Right lung (tissue), 5 donors: Measurements from ENCODE around the gene GAB3. TPM values are rescaled to one million over a fixed set of nuclear protein-coding genes. Genes with fewer than 3 reads are reported as not detected.

ENCODE experiments used
- DNase-seq, 2 donors: peaks; one replicate each; pipeline ENCODE4 v3.0.0-alpha.2; 2013
- polyA plus RNA-seq, 5 donors: library from polyadenylated mRNA; unstranded; fragments of 120-200 nt; gene quantifications; one replicate each; pipeline versions ENCODE4 v1.2.1 to v1.2.3, GENCODE V29; 2013; ENCODE audit warnings: inconsistent platforms in 1 of 5, low replicate concordance in 1 of 5; ENCODE audit not compliant: insufficient read length in 5 of 5, insufficient read depth in 1 of 5

GAB3 gene
- polyA plus RNA-seq, 5 donors = 6.8 to 8.4 (median 8.3) TPM

DNA sequence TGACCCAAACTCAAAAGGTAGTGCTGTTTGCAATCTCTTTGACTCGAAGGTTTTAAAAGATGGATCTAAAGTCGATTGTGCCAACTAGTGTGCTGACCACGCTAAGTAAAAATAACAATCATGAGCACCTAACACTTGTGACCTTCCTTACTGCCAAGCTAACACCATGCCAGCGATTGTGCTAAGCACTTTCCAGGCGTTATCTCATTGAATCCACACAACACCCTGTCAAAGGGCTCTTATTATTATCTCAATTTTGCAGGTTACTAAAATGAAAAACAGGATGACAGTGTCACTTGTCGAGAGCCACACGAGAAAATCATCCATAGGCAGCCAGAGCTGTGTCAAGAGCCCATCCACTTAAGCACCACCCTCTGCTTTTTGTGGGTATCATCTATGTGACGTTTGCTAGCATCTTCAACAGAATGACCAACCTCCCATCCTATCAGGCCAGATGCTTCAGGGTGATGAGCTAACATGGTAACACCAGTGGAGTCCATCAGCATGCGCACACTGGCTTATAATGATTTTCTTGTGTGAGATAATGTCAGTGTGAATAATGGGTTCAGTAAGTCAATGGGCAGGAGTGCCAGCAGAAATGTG is 893 bp upstream of the GAB3 start:
- DNase-seq = no peak

GRCh38 chrX:154751203-154751668 is 359 bp upstream of the GAB3 start:
- no peak for DNase-seq

DNA sequence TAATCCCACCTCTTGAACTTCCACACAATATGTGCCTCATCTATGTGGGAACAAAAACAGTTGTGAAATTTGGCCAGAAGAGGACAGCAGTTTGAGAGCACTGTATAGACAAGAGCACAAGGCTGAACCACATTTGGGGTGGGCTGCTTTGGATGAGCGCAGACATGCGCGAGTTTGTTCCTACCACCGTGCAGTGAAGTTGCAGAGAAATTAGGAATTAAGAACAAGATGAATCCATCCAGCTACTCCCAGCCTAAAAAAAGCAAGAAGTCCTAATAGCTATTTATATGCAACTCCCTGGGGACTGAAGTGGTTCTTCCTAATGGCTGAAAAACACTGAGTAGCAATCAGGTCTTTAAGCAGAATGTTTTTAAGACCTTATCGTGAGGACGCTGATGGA is 1.0 kb downstream of the GAB3 start:
- DNase-seq = no peak

DNA sequence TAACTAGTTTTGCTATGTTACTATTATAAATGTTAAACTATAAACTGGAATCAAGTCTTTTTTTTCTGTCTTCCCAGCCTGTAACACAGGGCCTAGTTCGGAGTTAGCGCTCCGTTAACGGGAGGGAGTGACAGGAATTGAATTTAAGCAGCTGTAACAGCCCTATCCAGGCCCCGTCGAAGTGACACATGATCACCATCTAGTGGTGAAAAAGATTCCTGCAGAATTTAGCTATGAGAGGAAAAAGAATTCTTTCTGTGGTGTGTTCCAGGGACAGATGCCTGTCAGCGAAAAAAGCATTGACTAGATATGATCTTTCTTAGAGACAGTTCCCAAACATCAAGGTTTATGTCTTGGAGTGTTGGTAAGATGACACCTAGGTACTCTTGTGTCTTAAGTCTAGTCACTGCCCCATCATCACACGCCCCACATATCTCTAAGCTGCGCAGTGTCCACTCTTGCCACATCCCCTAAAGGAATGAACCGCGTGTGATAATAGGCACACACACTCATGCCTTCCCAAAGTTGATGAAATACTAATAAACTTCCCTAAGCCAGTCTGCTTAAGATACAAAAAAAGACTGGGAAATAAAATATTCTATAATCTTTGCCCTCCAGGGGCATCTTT is 2.1 kb downstream of the GAB3 start:
- no peak for DNase-seq

DNA sequence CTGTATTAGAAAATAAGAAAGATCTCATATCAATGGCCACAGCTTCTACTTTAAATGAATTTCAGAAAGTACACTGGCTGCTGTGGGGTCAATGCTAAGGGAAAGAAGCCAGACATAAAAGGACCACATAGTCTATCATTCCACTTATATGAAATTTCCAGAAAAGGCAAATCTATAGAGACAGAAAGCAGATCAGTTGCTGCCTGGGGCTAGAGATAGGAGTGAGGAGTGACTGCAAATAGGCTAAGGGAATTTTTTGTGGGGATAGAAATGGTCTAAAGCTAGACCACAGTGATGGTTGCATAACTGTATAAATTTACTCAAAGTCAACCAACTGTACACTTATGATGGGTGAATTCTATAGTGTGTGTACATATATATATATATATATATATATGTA is 8.3 kb downstream of the GAB3 start:
- DNase-seq = no peak

- no peak for DNase-seq
Observed at GRCh38 chrX:154739952-154740465, 10.9 kb downstream of the GAB3 start.

GRCh38 chrX:154738011-154738738 is 12.7 kb downstream of the GAB3 start:
- no peak for DNase-seq

- no peak for DNase-seq
Observed at GRCh38 chrX:154737136-154737535, 13.7 kb downstream of the GAB3 start.

DNA sequence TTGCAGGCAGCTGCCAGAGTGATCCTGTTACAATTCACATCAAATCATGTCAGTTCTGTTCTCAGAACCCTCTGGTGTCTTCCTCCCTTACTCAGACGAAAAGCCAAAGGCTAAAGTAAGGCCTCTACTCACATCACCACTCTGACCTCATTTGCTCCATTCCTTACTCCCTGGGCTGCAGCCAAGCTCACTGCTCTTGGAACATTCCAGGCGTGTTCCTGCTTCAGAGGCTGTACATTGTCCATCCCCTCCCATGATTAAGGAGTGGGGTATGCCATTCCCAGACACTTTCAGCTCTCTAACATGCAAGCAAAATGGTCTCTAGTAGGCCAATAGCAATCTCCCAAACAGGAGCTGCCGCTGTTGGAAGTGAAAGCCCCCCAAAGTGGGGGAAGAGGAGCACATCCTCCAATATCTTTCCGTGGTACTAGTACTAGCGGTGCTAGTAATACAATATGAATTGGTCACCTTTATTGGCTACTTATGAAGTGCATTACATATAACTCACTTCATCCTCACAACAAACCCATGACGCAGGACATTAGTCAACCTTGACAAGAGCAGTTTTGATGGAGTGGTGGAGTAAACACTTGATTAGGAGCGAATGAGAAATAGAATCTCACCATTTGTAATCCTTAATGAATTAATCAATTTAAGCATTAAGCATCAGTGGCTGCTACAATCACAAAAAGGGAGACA is 15.0 kb downstream of the GAB3 start:
- no peak for DNase-seq

GRCh38 chrX:154734061-154734781 is 16.7 kb downstream of the GAB3 start:
- DNase-seq = no peak

GRCh38 chrX:154733066-154733425 is 17.8 kb downstream of the GAB3 start:
- DNase-seq = no peak

DNA sequence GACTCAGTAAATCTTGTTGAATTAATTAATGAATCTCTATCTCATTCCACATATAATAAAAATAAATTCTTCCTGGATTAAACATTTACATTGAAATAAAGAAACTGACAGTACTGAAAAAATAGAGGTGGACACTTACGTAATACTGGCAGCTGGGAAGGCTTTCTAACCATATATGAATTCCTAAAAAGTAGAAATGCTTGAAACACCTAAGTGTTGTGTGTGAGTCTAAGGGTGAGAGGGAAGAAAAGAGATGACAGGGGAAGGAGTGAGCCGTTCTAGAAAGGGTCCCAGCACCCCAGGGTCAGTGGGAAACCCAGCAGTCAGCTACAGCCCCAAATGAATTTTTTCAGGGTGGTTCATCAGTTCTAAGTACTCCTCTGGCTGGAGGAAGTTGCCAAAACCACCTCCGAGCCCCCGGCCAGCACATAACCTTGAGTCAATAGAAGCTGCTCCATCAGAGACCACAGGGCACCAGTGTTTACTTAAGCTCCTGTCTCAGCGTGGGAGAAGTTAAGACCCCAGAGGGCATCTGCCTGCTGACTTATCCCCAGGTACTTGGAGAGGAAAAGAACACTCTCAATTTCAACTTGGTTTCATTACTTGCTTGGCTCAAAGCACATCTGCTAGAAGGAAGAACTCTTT is 18.3 kb downstream of the GAB3 start:
- no peak for DNase-seq

DNA sequence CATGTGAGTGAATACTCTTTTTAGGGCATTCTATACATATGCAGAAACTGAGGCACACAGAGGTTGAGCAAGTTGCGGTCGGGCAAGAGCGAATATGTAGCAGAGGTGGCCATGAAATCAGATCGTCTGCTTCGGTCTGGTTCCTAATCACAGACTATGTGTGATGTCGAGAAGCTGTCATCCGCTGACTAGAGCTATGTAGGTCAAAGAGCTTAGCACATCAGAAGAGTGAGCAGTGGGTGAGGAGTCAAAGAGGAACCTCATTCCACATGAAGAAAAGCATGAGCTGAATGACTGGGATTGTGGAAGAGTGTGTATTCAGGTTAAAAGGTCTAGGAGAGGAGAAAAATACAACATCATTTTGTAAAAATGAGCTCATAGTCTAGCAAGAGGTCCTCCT is 19.0 kb downstream of the GAB3 start:
- no peak for DNase-seq

DNA sequence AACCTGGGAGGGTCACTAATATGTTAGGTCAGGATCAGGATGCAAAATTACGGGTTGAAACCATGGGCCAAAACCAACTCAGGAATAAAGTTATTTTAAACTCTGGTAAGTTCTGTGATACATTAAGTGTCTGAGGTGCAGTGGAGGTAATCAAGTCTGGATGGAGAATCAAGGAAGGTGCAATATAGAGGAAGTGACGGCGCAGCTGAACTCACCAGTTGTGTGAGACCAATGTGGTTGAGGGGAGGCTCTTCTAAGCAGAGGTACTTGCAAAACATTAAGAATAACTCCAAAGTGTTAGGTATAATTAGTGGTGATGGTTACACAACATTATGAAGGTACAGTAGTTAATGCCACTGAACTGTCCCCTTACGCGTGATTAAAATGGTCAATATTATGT is 19.7 kb downstream of the GAB3 start:
- DNase-seq = no peak

DNA sequence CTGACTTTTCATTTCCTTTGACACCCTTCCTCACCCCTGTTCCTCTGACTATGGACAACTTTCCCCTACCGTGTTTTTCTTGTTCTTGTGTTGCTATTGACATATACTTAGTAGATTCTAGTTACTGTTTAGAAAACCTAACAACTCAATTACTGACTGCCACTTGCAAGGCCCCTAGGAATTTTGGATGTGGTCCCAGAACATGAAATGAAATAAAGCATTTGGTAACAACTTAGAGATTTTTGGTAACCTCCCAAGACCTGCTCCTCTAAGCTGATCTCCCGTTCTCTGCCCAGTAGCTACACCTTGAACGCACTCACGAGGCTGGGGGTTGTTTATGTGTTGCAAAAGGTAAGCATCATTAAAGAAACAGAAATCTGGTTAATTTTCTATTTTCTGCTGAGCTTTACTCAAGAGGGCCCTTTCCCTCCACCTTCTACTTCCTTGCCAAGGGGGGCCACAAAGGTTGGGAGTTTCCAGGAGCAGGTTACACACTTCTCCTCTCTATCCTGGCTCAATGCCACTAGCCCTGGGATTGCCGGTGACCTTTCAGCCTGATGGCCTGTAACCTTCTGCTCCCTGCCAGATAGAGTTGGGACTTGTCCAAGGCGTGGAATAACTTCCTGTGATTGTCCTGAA is 20.5 kb downstream of the GAB3 start:
- peak; percentile 79 to 82 for DNase-seq

- no peak for DNase-seq
Observed at GRCh38 chrX:154729439-154729838, 21.4 kb downstream of the GAB3 start.

DNA sequence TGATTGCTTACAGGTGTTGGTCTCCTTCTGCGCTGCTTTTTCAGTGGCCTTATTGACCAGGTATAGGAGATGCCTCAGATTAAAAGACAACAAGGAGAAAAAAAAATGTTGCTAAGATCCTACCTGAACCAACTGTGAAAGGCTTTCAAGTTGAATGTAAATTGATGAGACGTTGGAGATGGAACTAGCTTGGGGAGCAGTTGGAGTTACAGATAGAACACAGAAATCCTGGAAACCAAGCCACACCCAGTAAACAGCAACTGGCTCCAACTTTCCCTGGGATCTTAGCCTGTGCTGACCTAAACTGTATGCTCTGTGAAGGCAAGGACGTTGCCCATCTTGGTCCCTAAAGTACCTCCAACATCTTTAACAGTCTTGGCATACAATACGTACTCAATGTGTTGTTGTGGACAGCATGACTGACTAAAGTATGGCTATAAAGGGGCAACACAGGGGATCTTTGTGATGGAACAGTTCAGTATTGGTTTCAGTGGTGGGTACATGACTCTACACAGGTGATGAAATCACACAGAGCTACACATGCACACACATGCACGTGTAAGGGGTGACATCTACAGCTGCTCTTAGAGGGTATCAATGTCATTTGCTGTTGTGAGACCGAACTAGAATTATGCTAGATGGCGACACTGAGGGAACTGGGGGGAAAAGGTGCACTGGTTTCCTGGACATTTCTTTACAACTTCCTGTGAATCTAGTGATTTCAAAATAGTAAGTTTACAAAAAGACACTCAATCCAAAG is 22.3 kb downstream of the GAB3 start:
- DNase-seq = no peak

DNA sequence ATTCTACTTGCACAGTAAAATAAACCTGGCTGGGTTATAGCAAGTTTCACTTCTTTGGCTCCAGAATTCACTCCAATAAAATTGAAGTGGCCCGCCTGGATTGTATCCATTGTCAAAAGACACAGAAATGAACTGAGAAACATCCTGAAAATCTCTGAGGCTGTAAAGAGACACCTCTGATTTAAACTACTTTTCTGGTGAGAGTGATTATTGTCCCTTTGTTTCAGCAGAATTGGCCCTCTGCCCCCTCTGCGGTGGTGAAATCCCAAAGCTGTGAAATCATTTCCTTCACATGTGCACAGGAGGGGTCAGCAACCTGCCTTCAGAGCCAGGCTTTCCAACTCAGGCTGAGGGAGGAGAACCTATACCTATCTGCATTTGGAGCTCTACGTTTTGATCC is 23.0 kb downstream of the GAB3 start:
- DNase-seq = peak in 1 of 2 donors; percentile 61

DNA sequence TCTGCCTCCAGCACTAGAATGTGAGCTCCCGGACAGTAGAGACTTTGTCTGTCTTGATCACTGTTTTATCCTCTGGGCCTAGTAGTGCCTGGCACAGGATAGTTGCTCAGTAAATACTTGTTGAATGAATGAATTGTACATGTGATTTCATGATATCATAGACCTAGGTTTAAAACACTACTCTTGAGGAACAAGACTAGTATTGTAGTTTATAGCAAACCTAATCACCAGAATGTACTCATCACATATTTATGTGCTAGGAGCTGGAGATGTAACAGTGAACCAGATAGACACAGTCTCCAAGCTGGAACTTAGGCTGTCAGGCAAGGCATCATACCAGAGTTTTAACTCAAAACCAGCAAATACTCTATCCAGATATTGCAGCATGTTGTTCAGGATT is 23.5 kb downstream of the GAB3 start:
- no peak for DNase-seq
